DOHH2 (cell line): Measurements from ENCODE around the gene HMHB1.

ENCODE experiments used
- CTCF ChIP-seq: fragments of 200-600 bp; sonication (generic); IDR thresholded peaks from one replicate; pipeline ENCODE4 v1.5.1; 2014; ENCODE audit warnings: antibody characterized with exemption, mild to moderate bottlenecking, low read depth, low read length; ENCODE audit not compliant: poor library complexity, severe bottlenecking
- EZH2phosphoT487 ChIP-seq: fragments of 200-600 bp; sonication (generic); IDR thresholded peaks from 2 replicates; pipeline ENCODE4 v1.6.1; 2017; ENCODE audit warnings: borderline replicate concordance, mild to moderate bottlenecking, antibody characterized with exemption, low read length, moderate library complexity, mixed read lengths

- TF ChIP-seq CTCF (no peak), EZH2phosphoT487 (no peak)
Observed at GRCh38 chr5:143828710-143829109, 16.7 kb downstream of the HMHB1 start.
